ENCODE data around the gene RGS7BP. TPM values are rescaled to one million over a fixed set of nuclear protein-coding genes. Genes with fewer than 3 reads are reported as not detected.

RGS7BP gene
- total and polyA plus RNA-seq, 10 of the 15 experiments (the other 5 are each of a cell fraction or from before 2014, with no cell fraction given): not detected

DNA sequence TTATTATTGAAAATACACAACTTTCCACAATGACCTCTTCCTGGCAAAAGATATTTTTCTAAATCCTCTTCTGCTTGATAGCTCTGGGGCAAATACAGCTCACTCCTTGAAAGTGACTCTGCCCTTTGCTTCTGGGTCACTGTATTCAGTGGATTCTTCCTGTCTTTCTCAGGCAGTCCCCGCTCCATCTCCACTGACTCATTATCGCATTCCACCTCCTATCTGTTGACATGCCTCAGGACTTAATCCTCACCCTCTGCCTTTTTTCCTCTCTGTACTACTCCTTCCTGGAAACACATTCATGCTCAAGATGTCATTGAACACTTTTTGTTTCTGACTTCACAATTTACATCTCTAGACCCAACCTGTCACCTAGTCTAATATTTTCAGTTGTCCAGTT, 8.4 kb upstream of the RGS7BP start (continued):
- TF ChIP-seq, protein P1, sequence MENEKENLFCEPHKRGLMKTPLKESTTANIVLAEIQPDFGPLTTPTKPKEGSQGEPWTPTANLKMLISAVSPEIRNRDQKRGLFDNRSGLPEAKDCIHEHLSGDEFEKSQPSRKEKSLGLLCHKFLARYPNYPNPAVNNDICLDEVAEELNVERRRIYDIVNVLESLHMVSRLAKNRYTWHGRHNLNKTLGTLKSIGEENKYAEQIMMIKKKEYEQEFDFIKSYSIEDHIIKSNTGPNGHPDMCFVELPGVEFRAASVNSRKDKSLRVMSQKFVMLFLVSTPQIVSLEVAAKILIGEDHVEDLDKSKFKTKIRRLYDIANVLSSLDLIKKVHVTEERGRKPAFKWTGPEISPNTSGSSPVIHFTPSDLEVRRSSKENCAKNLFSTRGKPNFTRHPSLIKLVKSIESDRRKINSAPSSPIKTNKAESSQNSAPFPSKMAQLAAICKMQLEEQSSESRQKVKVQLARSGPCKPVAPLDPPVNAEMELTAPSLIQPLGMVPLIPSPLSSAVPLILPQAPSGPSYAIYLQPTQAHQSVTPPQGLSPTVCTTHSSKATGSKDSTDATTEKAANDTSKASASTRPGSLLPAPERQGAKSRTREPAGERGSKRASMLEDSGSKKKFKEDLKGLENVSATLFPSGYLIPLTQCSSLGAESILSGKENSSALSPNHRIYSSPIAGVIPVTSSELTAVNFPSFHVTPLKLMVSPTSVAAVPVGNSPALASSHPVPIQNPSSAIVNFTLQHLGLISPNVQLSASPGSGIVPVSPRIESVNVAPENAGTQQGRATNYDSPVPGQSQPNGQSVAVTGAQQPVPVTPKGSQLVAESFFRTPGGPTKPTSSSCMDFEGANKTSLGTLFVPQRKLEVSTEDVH (IDR thresholded peaks at IDR 0.05; ENCODE audit: low read depth, partially characterized antibody): no peak
- TF ChIP-seq KDM1A (IDR thresholded peaks at IDR 0.05; ENCODE audit: borderline replicate concordance) (no peak), BHLHE40 (IDR thresholded peaks at IDR 0.05; ENCODE audit: borderline replicate concordance in 1 of 2, low read depth in 2 of 2, low read length in 1 of 2) (no peak), ZBED1 (IDR thresholded peaks at IDR 0.05; ENCODE audit: borderline replicate concordance) (no peak), RUNX3 (IDR thresholded peaks at IDR 0.05; ENCODE audit: low read length) (no peak)

DNA sequence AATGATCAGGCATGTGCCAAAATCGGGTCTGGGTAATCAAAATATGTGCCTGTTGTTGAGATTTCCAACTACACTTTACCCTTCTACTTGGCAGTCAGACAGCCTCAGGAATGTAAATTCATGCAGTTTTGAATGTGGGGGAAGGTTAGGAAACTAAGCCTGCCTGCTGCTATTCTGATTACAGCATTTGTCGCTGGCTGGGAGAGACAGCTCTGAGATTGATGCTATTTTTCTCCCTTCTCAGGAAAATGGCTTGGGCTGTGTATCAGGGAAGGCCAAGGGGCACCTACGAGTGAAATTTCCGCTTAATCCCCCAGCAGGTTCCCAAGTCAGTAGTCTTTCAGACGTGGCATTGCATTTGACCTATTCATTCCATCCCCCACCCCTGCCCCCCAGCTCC, 3.6 kb upstream of the RGS7BP start:
- ATAC-seq (no peak), FAIRE-seq (no peak), DNase-seq (ENCODE audit: low read depth, low spot score) (no peak)
- H3K9me3 ChIP-seq (replicated peaks; ENCODE audit: control insufficient read depth, insufficient read depth, low read length): no peaks in the 10 kb centered on the region
- in situ Hi-C loops (cut with MboI) (no loop called here), intact Hi-C loops (cut with micrococcal nuclease; ENCODE audit: unreplicated experiment) (no loop called here)
- WGBS (ENCODE audit: insufficient coverage, insufficient replicate concordance, low lambda C conversion rate, missing lambda C conversion rate): 12% methylated on average over 5 of the region's 5 CpGs
- no peak overlapping the region for H3K4me3 ChIP-seq
- H3K4me2 ChIP-seq (ENCODE audit: control insufficient read depth, insufficient read depth): no peak overlapping the region
- no TSS peak for BruUV-seq (replicated peaks)
- H3K4me1 ChIP-seq (ENCODE audit: control insufficient read depth, insufficient read depth, low read length): no peaks in the 10 kb centered on the region
- ChIA-PET CTCF (no interaction called here), RAD21 (ENCODE audit: unreplicated experiment) (no interaction called here), SMC1A (ENCODE audit: uncharacterized antibody, unreplicated experiment) (no interaction called here), POLR2A (no interaction called here)
- peaks cover 3 to 12% of the 10 kb centered on the region in 2 experiments; a peak in 3 of 4 replicates for H3K27me3 ChIP-seq (replicated peaks in 1 of 2; ENCODE audit: control insufficient read depth in 2 of 2, insufficient read depth in 2 of 2, low read length in 1 of 2)
- no peaks in the 10 kb centered on the region for H3K36me3 ChIP-seq (ENCODE audit: control insufficient read depth in 2 of 2, insufficient read depth in 2 of 2, low read length in 1 of 2)
- no peak overlapping the region for H3K9ac ChIP-seq (ENCODE audit: control insufficient read depth, insufficient read depth, low read length)
- no peak overlapping the region for H2AFZ ChIP-seq (ENCODE audit: control insufficient read depth, low read depth, low read length)
- no peak overlapping the region for H3K27ac ChIP-seq (ENCODE audit: control insufficient read depth, insufficient read depth)
- H3K79me2 ChIP-seq (ENCODE audit: control insufficient read depth, insufficient read depth, low read length): no peaks in the 10 kb centered on the region
- no peaks in the 10 kb centered on the region for H4K20me1 ChIP-seq (ENCODE audit: control insufficient read depth, insufficient read depth)
- TF ChIP-seq FOS (IDR thresholded peaks at IDR 0.05; ENCODE audit: borderline replicate concordance, extremely low read depth, insufficient read length) (no peak), SIN3A (IDR thresholded peaks at IDR 0.05; ENCODE audit: low read depth, low read length) (no peak), HDAC6 (IDR thresholded peaks at IDR 0.05; ENCODE audit: unreplicated experiment) (no peak), BCL11A (IDR thresholded peaks at IDR 0.05; ENCODE audit: low read depth, low read length) (no peak), ETV6 (conservative IDR thresholded peaks at IDR 0.05 in 1 of 2, IDR thresholded peaks at IDR 0.05 in 1 of 2; ENCODE audit: borderline replicate concordance in 1 of 2, low read depth in 1 of 2) (no peak), KDM1A (IDR thresholded peaks at IDR 0.05; ENCODE audit: borderline replicate concordance) (no peak), BHLHE40 (IDR thresholded peaks at IDR 0.05; ENCODE audit: borderline replicate concordance in 1 of 2, low read depth in 2 of 2, low read length in 1 of 2) (no peak), ZNF207 (IDR thresholded peaks at IDR 0.05; ENCODE audit: borderline replicate concordance) (no peak)
- TF ChIP-seq, protein P2, sequence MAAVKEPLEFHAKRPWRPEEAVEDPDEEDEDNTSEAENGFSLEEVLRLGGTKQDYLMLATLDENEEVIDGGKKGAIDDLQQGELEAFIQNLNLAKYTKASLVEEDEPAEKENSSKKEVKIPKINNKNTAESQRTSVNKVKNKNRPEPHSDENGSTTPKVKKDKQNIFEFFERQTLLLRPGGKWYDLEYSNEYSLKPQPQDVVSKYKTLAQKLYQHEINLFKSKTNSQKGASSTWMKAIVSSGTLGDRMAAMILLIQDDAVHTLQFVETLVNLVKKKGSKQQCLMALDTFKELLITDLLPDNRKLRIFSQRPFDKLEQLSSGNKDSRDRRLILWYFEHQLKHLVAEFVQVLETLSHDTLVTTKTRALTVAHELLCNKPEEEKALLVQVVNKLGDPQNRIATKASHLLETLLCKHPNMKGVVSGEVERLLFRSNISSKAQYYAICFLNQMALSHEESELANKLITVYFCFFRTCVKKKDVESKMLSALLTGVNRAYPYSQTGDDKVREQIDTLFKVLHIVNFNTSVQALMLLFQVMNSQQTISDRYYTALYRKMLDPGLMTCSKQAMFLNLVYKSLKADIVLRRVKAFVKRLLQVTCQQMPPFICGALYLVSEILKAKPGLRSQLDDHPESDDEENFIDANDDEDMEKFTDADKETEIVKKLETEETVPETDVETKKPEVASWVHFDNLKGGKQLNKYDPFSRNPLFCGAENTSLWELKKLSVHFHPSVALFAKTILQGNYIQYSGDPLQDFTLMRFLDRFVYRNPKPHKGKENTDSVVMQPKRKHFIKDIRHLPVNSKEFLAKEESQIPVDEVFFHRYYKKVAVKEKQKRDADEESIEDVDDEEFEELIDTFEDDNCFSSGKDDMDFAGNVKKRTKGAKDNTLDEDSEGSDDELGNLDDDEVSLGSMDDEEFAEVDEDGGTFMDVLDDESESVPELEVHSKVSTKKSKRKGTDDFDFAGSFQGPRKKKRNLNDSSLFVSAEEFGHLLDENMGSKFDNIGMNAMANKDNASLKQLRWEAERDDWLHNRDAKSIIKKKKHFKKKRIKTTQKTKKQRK (IDR thresholded peaks at IDR 0.05; ENCODE audit: low read depth, low read length): no peak
- TF ChIP-seq, protein P3, sequence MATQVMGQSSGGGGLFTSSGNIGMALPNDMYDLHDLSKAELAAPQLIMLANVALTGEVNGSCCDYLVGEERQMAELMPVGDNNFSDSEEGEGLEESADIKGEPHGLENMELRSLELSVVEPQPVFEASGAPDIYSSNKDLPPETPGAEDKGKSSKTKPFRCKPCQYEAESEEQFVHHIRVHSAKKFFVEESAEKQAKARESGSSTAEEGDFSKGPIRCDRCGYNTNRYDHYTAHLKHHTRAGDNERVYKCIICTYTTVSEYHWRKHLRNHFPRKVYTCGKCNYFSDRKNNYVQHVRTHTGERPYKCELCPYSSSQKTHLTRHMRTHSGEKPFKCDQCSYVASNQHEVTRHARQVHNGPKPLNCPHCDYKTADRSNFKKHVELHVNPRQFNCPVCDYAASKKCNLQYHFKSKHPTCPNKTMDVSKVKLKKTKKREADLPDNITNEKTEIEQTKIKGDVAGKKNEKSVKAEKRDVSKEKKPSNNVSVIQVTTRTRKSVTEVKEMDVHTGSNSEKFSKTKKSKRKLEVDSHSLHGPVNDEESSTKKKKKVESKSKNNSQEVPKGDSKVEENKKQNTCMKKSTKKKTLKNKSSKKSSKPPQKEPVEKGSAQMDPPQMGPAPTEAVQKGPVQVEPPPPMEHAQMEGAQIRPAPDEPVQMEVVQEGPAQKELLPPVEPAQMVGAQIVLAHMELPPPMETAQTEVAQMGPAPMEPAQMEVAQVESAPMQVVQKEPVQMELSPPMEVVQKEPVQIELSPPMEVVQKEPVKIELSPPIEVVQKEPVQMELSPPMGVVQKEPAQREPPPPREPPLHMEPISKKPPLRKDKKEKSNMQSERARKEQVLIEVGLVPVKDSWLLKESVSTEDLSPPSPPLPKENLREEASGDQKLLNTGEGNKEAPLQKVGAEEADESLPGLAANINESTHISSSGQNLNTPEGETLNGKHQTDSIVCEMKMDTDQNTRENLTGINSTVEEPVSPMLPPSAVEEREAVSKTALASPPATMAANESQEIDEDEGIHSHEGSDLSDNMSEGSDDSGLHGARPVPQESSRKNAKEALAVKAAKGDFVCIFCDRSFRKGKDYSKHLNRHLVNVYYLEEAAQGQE (IDR thresholded peaks at IDR 0.05; ENCODE audit: low read depth, low read length): no peak
